K562 (cell line): ENCODE results near the gene KRI1. TPM values are rescaled to one million over a fixed set of nuclear protein-coding genes. Genes with fewer than 3 reads are reported as not detected.

ENCODE experiments used
- BCOR ChIP-seq: fragments of 450-650 bp; IDR thresholded peaks from 2 replicates; pipeline ENCODE4 v1.6.1; 2016
- FOXJ3 ChIP-seq: sonication (generic); formaldehyde crosslinking; IDR thresholded peaks from 2 replicates; pipeline ENCODE4 v1.4.0; 2020; ENCODE audit warnings: mild to moderate bottlenecking, missing genetic modification reagents
- FUS ChIP-seq: fragments of 200-400 bp; formaldehyde crosslinking; optimal IDR thresholded peaks from 2 replicates; pipeline ENCODE3; 2017; ENCODE audit warnings: low read depth, low read length
- NFATC3 ChIP-seq: fragments of 450-650 bp; IDR thresholded peaks from 2 replicates; pipeline ENCODE4 v1.6.1; 2017; ENCODE audit warnings: mild to moderate bottlenecking
- SAFB ChIP-seq: fragments of 200-400 bp; formaldehyde crosslinking; IDR thresholded peaks from 2 replicates; pipeline ENCODE4 v1.6.1; 2017; ENCODE audit warnings: low read depth, low read length, borderline replicate concordance
- SMARCA5 ChIP-seq: fragments of 450-650 bp; IDR thresholded peaks from 2 replicates; pipeline ENCODE4 v1.6.1; 2016
- SMARCC2 ChIP-seq: fragments of 450-650 bp; IDR thresholded peaks from 2 replicates; pipeline ENCODE4 v1.6.1; 2017; ENCODE audit warnings: antibody characterized with exemption, moderate library complexity, mild to moderate bottlenecking, low read depth
- polyA plus RNA-seq, 8 experiments: library from polyadenylated mRNA; depleted of rRNA in 4 of 8; stranded (reverse) in 5 of 8; unstranded in 3 of 8; fragments of >200 nt; fragmentation: Nextera tagmentation in 2 of 8; fragmentation: Illumina TruSeq in 1 of 8; extraction: Ambion mirVana in 2 of 8; extraction: Trizol in 1 of 8; gene quantifications; 2 replicates each; pipeline versions ENCODE4 v1.2.1 to v1.2.3, GENCODE V29; 2011 to 2014; ENCODE audit warnings: inconsistent platforms in 1 of 8, missing spikeins in 1 of 8
- total RNA-seq, 7 experiments: library from RNA; depleted of rRNA in 6 of 7; stranded (reverse); fragments of >200 nt in 6 of 7; fragmentation: Illumina TruSeq in 2 of 7; extraction: Trizol in 2 of 7; gene quantifications; 2 replicates each; pipeline versions ENCODE4 v1.2.1 to v1.2.3, GENCODE V29; 2011 to 2021; ENCODE audit warnings: low replicate concordance in 1 of 7
- TF ChIP-seq, protein P1 (sequence below): fragments of 200-600 bp; sonication (generic); IDR thresholded peaks from one replicate; pipeline ENCODE4 v1.6.1; 2012; ENCODE audit warnings: mild to moderate bottlenecking, low read depth, low read length, inconsistent platforms
- TF ChIP-seq, protein P2 (sequence below): sonication (generic); formaldehyde crosslinking; IDR thresholded peaks from 2 replicates; pipeline ENCODE4 v1.9.0; 2022; ENCODE audit warnings: mild to moderate bottlenecking, missing genetic modification reagents
- TF ChIP-seq, protein P3 (sequence below): fragments of 250-450 bp; sonication (Bioruptor Pico); IDR thresholded peaks from 2 replicates; pipeline ENCODE4 v1.4.0; 2020

KRI1 gene
- total and polyA plus RNA-seq, 9 of the 15 experiments (the other 6 are each of a cell fraction or from before 2014, with no cell fraction given): 1.1 to 50.7 (median 24.7) TPM

DNA sequence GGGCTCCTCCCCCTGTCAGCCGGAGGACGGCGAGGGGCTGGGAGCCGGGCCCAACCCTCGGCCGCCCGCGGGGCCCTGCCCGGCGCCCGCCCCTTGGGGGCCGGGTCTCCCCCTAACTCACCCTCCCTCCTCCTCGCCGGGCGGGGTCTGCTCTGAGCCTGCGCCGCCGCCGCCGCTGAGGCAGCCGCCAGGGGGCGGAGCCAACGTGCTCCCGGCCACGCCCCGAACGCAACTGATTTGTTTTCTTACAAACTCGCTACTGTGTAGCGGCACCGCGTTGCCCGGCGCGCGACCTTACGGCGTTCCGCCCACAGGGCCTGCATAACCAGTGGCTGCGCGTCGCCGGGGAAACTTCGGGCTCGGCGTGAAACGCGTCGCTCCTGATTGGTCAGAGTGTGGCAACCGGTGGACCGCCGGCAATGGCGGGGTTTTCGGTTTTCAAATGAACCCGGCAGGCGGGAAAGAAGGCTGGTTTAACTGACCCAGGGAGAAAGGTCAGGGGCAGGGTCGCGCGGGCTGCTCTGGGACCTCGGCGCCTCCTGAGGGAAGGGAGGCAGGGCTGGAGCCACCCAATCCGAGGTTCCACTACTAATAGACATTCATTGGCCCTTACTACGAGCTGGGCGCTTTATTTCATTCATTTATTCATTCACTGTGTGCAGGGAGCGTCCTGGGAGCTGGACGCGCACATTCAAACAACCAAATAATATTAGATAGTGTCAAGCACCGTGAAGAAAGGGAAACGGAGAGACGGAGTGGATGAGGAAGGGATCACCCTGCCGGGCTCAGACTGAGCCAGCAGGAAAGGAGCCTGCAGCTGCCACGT, 3.2 kb upstream of the KRI1 start, which contains the start of gene CDKN2D (continued):
- TF ChIP-seq, protein P1, sequence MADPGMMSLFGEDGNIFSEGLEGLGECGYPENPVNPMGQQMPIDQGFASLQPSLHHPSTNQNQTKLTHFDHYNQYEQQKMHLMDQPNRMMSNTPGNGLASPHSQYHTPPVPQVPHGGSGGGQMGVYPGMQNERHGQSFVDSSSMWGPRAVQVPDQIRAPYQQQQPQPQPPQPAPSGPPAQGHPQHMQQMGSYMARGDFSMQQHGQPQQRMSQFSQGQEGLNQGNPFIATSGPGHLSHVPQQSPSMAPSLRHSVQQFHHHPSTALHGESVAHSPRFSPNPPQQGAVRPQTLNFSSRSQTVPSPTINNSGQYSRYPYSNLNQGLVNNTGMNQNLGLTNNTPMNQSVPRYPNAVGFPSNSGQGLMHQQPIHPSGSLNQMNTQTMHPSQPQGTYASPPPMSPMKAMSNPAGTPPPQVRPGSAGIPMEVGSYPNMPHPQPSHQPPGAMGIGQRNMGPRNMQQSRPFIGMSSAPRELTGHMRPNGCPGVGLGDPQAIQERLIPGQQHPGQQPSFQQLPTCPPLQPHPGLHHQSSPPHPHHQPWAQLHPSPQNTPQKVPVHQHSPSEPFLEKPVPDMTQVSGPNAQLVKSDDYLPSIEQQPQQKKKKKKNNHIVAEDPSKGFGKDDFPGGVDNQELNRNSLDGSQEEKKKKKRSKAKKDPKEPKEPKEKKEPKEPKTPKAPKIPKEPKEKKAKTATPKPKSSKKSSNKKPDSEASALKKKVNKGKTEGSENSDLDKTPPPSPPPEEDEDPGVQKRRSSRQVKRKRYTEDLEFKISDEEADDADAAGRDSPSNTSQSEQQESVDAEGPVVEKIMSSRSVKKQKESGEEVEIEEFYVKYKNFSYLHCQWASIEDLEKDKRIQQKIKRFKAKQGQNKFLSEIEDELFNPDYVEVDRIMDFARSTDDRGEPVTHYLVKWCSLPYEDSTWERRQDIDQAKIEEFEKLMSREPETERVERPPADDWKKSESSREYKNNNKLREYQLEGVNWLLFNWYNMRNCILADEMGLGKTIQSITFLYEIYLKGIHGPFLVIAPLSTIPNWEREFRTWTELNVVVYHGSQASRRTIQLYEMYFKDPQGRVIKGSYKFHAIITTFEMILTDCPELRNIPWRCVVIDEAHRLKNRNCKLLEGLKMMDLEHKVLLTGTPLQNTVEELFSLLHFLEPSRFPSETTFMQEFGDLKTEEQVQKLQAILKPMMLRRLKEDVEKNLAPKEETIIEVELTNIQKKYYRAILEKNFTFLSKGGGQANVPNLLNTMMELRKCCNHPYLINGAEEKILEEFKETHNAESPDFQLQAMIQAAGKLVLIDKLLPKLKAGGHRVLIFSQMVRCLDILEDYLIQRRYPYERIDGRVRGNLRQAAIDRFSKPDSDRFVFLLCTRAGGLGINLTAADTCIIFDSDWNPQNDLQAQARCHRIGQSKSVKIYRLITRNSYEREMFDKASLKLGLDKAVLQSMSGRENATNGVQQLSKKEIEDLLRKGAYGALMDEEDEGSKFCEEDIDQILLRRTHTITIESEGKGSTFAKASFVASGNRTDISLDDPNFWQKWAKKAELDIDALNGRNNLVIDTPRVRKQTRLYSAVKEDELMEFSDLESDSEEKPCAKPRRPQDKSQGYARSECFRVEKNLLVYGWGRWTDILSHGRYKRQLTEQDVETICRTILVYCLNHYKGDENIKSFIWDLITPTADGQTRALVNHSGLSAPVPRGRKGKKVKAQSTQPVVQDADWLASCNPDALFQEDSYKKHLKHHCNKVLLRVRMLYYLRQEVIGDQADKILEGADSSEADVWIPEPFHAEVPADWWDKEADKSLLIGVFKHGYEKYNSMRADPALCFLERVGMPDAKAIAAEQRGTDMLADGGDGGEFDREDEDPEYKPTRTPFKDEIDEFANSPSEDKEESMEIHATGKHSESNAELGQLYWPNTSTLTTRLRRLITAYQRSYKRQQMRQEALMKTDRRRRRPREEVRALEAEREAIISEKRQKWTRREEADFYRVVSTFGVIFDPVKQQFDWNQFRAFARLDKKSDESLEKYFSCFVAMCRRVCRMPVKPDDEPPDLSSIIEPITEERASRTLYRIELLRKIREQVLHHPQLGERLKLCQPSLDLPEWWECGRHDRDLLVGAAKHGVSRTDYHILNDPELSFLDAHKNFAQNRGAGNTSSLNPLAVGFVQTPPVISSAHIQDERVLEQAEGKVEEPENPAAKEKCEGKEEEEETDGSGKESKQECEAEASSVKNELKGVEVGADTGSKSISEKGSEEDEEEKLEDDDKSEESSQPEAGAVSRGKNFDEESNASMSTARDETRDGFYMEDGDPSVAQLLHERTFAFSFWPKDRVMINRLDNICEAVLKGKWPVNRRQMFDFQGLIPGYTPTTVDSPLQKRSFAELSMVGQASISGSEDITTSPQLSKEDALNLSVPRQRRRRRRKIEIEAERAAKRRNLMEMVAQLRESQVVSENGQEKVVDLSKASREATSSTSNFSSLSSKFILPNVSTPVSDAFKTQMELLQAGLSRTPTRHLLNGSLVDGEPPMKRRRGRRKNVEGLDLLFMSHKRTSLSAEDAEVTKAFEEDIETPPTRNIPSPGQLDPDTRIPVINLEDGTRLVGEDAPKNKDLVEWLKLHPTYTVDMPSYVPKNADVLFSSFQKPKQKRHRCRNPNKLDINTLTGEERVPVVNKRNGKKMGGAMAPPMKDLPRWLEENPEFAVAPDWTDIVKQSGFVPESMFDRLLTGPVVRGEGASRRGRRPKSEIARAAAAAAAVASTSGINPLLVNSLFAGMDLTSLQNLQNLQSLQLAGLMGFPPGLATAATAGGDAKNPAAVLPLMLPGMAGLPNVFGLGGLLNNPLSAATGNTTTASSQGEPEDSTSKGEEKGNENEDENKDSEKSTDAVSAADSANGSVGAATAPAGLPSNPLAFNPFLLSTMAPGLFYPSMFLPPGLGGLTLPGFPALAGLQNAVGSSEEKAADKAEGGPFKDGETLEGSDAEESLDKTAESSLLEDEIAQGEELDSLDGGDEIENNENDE: no peak
- no peak; the same call in 1 of the 2 replicates for TF ChIP-seq SAFB
- TF ChIP-seq, protein P2, sequence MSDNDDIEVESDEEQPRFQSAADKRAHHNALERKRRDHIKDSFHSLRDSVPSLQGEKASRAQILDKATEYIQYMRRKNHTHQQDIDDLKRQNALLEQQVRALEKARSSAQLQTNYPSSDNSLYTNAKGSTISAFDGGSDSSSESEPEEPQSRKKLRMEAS (CRISPR knock-in tag): peak; percentile 79
- no peak for TF ChIP-seq FUS
- no peak for TF ChIP-seq FOXJ3 (CRISPR knock-in tag)
- no peak for TF ChIP-seq SMARCA5
- no peak for TF ChIP-seq BCOR
- TF ChIP-seq, protein P3, sequence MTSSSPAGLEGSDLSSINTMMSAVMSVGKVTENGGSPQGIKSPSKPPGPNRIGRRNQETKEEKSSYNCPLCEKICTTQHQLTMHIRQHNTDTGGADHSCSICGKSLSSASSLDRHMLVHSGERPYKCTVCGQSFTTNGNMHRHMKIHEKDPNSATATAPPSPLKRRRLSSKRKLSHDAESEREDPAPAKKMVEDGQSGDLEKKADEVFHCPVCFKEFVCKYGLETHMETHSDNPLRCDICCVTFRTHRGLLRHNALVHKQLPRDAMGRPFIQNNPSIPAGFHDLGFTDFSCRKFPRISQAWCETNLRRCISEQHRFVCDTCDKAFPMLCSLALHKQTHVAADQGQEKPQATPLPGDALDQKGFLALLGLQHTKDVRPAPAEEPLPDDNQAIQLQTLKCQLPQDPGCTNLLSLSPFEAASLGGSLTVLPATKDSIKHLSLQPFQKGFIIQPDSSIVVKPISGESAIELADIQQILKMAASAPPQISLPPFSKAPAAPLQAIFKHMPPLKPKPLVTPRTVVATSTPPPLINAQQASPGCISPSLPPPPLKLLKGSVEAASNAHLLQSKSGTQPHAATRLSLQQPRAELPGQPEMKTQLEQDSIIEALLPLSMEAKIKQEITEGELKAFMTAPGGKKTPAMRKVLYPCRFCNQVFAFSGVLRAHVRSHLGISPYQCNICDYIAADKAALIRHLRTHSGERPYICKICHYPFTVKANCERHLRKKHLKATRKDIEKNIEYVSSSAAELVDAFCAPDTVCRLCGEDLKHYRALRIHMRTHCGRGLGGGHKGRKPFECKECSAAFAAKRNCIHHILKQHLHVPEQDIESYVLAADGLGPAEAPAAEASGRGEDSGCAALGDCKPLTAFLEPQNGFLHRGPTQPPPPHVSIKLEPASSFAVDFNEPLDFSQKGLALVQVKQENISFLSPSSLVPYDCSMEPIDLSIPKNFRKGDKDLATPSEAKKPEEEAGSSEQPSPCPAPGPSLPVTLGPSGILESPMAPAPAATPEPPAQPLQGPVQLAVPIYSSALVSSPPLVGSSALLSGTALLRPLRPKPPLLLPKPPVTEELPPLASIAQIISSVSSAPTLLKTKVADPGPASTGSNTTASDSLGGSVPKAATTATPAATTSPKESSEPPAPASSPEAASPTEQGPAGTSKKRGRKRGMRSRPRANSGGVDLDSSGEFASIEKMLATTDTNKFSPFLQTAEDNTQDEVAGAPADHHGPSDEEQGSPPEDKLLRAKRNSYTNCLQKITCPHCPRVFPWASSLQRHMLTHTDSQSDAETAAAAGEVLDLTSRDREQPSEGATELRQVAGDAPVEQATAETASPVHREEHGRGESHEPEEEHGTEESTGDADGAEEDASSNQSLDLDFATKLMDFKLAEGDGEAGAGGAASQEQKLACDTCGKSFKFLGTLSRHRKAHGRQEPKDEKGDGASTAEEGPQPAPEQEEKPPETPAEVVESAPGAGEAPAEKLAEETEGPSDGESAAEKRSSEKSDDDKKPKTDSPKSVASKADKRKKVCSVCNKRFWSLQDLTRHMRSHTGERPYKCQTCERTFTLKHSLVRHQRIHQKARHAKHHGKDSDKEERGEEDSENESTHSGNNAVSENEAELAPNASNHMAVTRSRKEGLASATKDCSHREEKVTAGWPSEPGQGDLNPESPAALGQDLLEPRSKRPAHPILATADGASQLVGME (CRISPR knock-in tag): no peak
- no peak for TF ChIP-seq SMARCC2
- TF ChIP-seq NFATC3: no peak
